ENCODE results near the gene RPL32.

DNA sequence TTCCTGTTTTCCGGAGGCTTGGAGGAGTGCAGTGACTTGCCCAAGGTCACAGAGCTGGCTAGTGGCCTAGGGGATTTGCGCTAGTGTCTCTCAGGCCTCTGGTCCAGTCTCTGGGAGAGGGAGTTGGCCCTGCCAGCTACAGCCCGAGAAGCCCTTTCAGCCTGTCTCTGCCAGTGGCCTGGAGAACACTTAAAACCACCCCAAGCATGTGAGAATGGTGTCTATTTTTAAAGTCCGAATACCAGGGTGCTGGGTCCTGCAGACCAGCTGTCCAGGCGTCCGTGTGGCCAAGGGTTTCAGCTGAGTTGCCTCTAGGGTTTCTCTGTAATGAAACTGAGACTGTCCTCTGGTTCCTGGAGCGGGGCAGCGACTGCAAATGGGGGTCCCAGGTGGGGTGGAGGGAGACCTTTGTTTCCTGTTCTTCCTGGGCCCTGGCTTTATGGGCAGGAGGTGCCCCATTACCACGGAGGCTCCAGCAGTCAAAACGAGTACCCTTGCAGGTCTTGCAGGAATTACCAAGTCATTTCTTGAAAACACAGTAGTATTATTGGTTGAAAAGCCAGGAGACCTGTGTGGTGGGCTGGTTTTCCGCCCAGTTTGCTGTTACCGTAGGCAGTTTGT lies 42.7 kb downstream of the RPL32 start:
- TF ChIP-seq CREB1 (IDR thresholded peaks at IDR 0.05; ENCODE audit: low read depth) (no peak), RAD21 (IDR thresholded peaks at IDR 0.05; ENCODE audit: low read depth) (no peak), EP300 (IDR thresholded peaks at IDR 0.05; ENCODE audit: borderline replicate concordance) (no peak), NFIC (IDR thresholded peaks at IDR 0.05) (no peak), ZBTB7A (IDR thresholded peaks at IDR 0.05; ENCODE audit: low read depth) (no peak), CEBPB (IDR thresholded peaks at IDR 0.05) (no peak), YY1 (IDR thresholded peaks at IDR 0.05; ENCODE audit: low read depth) (no peak), TAF1 (IDR thresholded peaks at IDR 0.05; ENCODE audit: low read depth) (no peak)
- TF ChIP-seq, protein P1, sequence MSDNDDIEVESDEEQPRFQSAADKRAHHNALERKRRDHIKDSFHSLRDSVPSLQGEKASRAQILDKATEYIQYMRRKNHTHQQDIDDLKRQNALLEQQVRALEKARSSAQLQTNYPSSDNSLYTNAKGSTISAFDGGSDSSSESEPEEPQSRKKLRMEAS (IDR thresholded peaks at IDR 0.05): no peak
- TF ChIP-seq, protein P2, sequence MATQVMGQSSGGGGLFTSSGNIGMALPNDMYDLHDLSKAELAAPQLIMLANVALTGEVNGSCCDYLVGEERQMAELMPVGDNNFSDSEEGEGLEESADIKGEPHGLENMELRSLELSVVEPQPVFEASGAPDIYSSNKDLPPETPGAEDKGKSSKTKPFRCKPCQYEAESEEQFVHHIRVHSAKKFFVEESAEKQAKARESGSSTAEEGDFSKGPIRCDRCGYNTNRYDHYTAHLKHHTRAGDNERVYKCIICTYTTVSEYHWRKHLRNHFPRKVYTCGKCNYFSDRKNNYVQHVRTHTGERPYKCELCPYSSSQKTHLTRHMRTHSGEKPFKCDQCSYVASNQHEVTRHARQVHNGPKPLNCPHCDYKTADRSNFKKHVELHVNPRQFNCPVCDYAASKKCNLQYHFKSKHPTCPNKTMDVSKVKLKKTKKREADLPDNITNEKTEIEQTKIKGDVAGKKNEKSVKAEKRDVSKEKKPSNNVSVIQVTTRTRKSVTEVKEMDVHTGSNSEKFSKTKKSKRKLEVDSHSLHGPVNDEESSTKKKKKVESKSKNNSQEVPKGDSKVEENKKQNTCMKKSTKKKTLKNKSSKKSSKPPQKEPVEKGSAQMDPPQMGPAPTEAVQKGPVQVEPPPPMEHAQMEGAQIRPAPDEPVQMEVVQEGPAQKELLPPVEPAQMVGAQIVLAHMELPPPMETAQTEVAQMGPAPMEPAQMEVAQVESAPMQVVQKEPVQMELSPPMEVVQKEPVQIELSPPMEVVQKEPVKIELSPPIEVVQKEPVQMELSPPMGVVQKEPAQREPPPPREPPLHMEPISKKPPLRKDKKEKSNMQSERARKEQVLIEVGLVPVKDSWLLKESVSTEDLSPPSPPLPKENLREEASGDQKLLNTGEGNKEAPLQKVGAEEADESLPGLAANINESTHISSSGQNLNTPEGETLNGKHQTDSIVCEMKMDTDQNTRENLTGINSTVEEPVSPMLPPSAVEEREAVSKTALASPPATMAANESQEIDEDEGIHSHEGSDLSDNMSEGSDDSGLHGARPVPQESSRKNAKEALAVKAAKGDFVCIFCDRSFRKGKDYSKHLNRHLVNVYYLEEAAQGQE (IDR thresholded peaks at IDR 0.05; ENCODE audit: low read depth): no peak

All from Ishikawa (cell line).